Thoracic aorta (tissue), 2 donors: Measurements from ENCODE around the gene AFF1. TPM values are rescaled to one million over a fixed set of nuclear protein-coding genes. Genes with fewer than 3 reads are reported as not detected.

Experiments used
- ATAC-seq: fragments of 150-250 bp; one replicate; pipeline ENCODE4 v1.8.0; 2017; ENCODE audit warnings: low read depth; ENCODE audit not compliant: insufficient number of reproducible peaks, low FRiP score
- DNase-seq: peaks from one replicate; pipeline ENCODE4 v3.0.0-alpha.2; 2020; ENCODE audit warnings: low spot score
- H3K27ac ChIP-seq, 2 donors: fragments of 200-600 bp; sonication (generic); 1 replicate in 1 of 2; 2 replicates in 1 of 2; pipeline ENCODE4 v1.5.1; 2016; ENCODE audit warnings: mild to moderate bottlenecking in 2 of 2, moderate library complexity in 2 of 2
- H3K27me3 ChIP-seq: fragments of 200-600 bp; sonication (generic); replicated peaks from 2 replicates; pipeline ENCODE4 v1.6.0; 2016; ENCODE audit warnings: mild to moderate bottlenecking; ENCODE audit not compliant: insufficient read depth
- H3K36me3 ChIP-seq: fragments of 200-600 bp; sonication (generic); one replicate; pipeline ENCODE4 v1.5.1; 2016
- H3K4me1 ChIP-seq, 2 donors: fragments of 200-600 bp; sonication (generic); 1 replicate in 1 of 2; 2 replicates in 1 of 2; pipeline versions ENCODE4 v1.5.1 to v1.6.0; 2016; ENCODE audit warnings: low read depth in 2 of 2, mild to moderate bottlenecking in 1 of 2; ENCODE audit not compliant: control insufficient read depth in 1 of 2
- H3K4me3 ChIP-seq: fragments of 200-600 bp; sonication (generic); 2 replicates; pipeline ENCODE4 v1.5.1; 2016; ENCODE audit warnings: mild to moderate bottlenecking
- H3K9me3 ChIP-seq: fragments of 200-600 bp; sonication (generic); 2 replicates; pipeline ENCODE4 v1.5.1; 2016
- total RNA-seq, 2 donors: library from RNA; depleted of rRNA; stranded (reverse); fragments of >200 nt; gene quantifications; one replicate each; pipeline versions ENCODE4 v1.1.0 to v1.2.3, GENCODE V29; 2016
- TF ChIP-seq, protein P1 (sequence below): fragments of 200-600 bp; sonication (generic); IDR thresholded peaks from one replicate; pipeline ENCODE4 v1.5.1; 2019; ENCODE audit warnings: antibody characterized with exemption

AFF1 gene
- total RNA-seq, 2 donors from 2014 or later, result 51.9 to 93.2 TPM

DNA sequence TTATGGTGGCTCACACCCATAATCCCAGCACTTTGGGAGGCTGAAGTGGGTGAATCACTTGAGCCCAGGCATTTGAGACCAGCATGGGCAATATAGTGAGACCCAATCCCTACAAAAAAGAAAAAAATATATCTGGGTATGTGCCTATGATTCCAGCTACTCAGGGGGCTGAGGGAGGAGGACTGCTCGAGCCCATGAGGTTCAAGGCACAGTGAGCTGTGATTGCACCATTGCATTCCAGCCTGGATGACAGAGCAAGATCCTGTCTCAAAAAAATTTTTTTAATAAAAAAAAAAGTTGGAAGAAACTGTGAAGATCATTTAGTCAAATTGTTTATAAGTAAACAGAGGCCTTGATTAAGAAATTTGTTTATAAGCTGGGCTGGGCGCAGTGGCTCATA is 246.0 kb downstream of the AFF1 start:
- H3K27ac ChIP-seq, result no peak overlapping the region
- no peak for DNase-seq
- H3K36me3 ChIP-seq, result no peaks in the 10 kb centered on the region
- TF ChIP-seq, protein P1, sequence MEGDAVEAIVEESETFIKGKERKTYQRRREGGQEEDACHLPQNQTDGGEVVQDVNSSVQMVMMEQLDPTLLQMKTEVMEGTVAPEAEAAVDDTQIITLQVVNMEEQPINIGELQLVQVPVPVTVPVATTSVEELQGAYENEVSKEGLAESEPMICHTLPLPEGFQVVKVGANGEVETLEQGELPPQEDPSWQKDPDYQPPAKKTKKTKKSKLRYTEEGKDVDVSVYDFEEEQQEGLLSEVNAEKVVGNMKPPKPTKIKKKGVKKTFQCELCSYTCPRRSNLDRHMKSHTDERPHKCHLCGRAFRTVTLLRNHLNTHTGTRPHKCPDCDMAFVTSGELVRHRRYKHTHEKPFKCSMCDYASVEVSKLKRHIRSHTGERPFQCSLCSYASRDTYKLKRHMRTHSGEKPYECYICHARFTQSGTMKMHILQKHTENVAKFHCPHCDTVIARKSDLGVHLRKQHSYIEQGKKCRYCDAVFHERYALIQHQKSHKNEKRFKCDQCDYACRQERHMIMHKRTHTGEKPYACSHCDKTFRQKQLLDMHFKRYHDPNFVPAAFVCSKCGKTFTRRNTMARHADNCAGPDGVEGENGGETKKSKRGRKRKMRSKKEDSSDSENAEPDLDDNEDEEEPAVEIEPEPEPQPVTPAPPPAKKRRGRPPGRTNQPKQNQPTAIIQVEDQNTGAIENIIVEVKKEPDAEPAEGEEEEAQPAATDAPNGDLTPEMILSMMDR, result no peak
- H3K4me3 ChIP-seq, result no peak overlapping the region
- H3K9me3 ChIP-seq, result no peaks in the 10 kb centered on the region
- no peaks in the 10 kb centered on the region for H3K4me1 ChIP-seq
- no peak for ATAC-seq
- H3K27me3 ChIP-seq, result no peaks in the 10 kb centered on the region

DNA sequence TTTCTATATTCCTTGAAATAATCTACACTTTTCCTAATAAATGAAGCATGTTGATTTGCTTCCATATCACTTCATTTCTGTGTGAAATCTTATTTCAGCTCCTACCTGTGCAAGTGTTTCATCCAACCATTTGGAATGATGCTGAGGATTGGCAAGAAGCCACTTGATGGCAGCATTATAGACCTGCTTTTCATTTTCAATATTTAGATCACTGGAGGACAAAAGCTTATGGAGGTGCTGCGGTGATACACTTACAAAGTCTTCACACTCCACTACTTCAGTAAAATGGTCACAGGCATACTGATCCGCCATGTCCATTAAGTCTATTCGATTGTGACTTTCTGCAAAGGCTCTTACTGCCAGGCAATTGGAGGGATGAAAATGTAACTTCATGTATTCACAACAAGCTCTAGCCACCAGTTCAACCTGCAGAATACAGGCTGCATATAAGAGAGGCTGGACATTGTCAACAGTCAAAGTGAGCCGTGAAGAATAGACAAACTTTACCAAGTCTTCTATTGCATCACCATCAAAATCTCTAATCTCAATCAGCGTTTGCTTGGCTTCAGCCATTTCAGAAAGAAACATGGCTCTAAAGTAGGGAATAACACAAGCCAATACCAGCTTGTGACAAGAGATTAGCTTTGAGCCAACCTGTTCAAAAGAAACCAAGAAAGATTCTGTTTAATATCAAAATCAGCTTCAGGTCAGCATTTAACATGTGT is 250.5 kb downstream of the AFF1 start:
- no peak for ATAC-seq
- TF ChIP-seq, protein P1, result no peak
- Histone ChIP-seq H3K27ac (no peak overlapping the region), H3K9me3 (no peaks in the 10 kb centered on the region), H3K36me3 (no peaks in the 10 kb centered on the region), H3K27me3 (no peaks in the 10 kb centered on the region), H3K4me3 (no peak overlapping the region), H3K4me1 (no peaks in the 10 kb centered on the region)
- DNase-seq, result no peak

DNA sequence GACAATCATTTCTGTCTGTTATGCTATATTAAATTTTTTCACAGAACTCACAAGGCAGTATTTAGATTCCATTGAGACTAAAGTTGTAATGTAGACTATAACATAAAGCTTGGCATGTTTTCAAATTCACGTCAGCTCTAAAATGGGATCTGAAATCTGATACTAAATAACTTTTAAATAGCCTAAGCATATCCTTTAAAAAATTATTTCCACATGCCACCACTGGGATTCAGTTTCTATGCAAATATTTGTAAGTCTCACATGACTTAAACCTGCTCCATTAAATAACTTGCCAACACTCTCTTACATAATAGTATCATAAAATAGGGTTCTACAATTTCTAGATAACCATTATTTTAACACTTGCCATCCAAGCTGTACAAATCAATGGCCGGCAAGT is 253.2 kb downstream of the AFF1 start:
- H3K9me3 ChIP-seq, result no peaks in the 10 kb centered on the region
- DNase-seq (no peak), ATAC-seq (no peak)
- H3K36me3 ChIP-seq, result no peaks in the 10 kb centered on the region
- H3K27ac ChIP-seq, result no peak overlapping the region
- TF ChIP-seq, protein P1, result no peak
- H3K4me1 ChIP-seq, result peaks cover 0 to under 1% of the 10 kb centered on the region in 2 donors
- H3K27me3 ChIP-seq, result no peaks in the 10 kb centered on the region
- H3K4me3 ChIP-seq, result no peak overlapping the region

DNA sequence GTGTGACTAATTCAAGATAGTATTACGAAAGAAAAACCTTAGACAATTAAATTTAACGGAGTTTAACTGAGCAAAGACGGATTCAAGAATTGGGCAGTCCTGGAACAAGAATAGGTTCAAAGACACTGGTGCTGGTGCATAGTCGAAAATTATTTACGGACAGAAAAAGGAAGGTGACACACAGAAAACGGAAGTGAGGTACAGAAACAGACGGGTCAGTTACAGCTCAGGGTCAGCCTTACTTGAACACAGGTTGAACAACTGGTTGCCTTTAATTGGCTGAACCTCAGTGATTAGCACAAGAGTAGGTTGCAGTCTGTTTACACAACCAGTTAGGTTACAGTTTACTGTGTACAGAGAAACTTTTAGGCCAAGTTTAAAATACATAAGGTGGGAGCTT is 254.1 kb downstream of the AFF1 start:
- H3K36me3 ChIP-seq, result no peaks in the 10 kb centered on the region
- no peaks in the 10 kb centered on the region for H3K9me3 ChIP-seq
- ATAC-seq, result no peak
- H3K27ac ChIP-seq, result no peak overlapping the region
- no peak for DNase-seq
- TF ChIP-seq, protein P1, result no peak
- peaks cover 0 to 3% of the 10 kb centered on the region in 2 donors for H3K4me1 ChIP-seq
- H3K27me3 ChIP-seq, result no peaks in the 10 kb centered on the region
- no peak overlapping the region for H3K4me3 ChIP-seq

Other genes starting within 250 kb of the AFF1 start
- 10 to 100 TPM in 1 of 2 donors, 1 to 10 TPM in 1; 4.2 to 12.0 TPM for gene SLC10A6, start 85.6 kb upstream of the AFF1 start, total RNA-seq
- not detected for gene C4orf36, start 42.6 kb upstream of the AFF1 start, total RNA-seq